K562 (cell line): ENCODE data around the gene GRIN2A. TPM values are rescaled to one million over a fixed set of nuclear protein-coding genes. Genes with fewer than 3 reads are reported as not detected.

Experiments used
- ATAC-seq: fragments of 200-7000 bp; cut with Tn5 transposase; 3 replicates; pipeline ENCODE4 v1.9.1; 2020; ENCODE audit warnings: moderate library complexity
- BruUV-seq: library from RNA; stranded (reverse); fragments of 400-500 nt; replicated peaks from 2 replicates; lab custom pipeline; 2021; lab: Mats Ljungman, UMichigan
- CTCF ChIA-PET: fragments of 300-600 bp; formaldehyde crosslinking; extraction: SDS; loops from one replicate; lab custom pipeline; 2021; ENCODE audit warnings: low intra/inter-chr PET ratio; lab: Yijun Ruan, JAX
- POLR2A ChIA-PET: fragments of 300-600, 350-650 bp; sonication (Branson Sonifier 250); formaldehyde crosslinking; extraction: SDS; loops from one replicate; lab custom pipeline; 2021; ENCODE audit warnings: antibody characterized with exemption, inconsistent platforms; lab: Yijun Ruan, JAX
- DNase-seq, 4 experiments: peaks; one replicate each; pipeline versions ENCODE4 v3.0.0 to v3.0.0-alpha.2; 2011 to 2018; ENCODE audit warnings: low spot score in 3 of 4, mixed read lengths in 3 of 4; ENCODE audit errors: extremely low read depth in 1 of 4
- FAIRE-seq: peaks from 2 replicates; lab custom pipeline; 2011; peaks lifted over from hg19 to GRCh38; lab: Jason Lieb, UNC
- H2AFZ ChIP-seq: 2 replicates; pipeline ENCODE4 v1.6.0; 2011; ENCODE audit warnings: low read depth, low read length, control low read depth, inconsistent platforms
- H3K27ac ChIP-seq: fragments of 200-600 bp; 3 replicates; pipeline ENCODE4 v1.8.0; 2011; ENCODE audit warnings: low read depth, mild to moderate bottlenecking, control low read depth, inconsistent platforms, low read length, moderate library complexity, mixed read lengths; ENCODE audit errors: extremely low read depth
- H3K27me3 ChIP-seq, 2 experiments: fragments of 300-600 bp in 1 of 2; 2 replicates in 1 of 2; 3 replicates in 1 of 2; pipeline versions ENCODE4 v1.6.0 to v1.8.0; 2011; ENCODE audit warnings: inconsistent platforms in 2 of 2, low read length in 2 of 2, mild to moderate bottlenecking in 1 of 2, mixed read lengths in 1 of 2, moderate library complexity in 1 of 2; ENCODE audit not compliant: control insufficient read depth in 2 of 2, insufficient read depth in 2 of 2
- H3K36me3 ChIP-seq: fragments of 300-600 bp; 3 replicates; pipeline ENCODE4 v1.8.0; 2011; ENCODE audit warnings: mild to moderate bottlenecking, low read length, inconsistent platforms; ENCODE audit not compliant: control insufficient read depth, insufficient read depth
- H3K4me1 ChIP-seq, 2 experiments: fragments of 200-600 bp in 1 of 2; replicated peaks in 1 of 2; 2 replicates in 1 of 2; 3 replicates in 1 of 2; pipeline versions ENCODE4 v1.5.1 to v1.8.0; 2011; ENCODE audit warnings: inconsistent platforms in 2 of 2, low read length in 2 of 2, mild to moderate bottlenecking in 1 of 2, mixed read lengths in 1 of 2, moderate library complexity in 1 of 2; ENCODE audit not compliant: control insufficient read depth in 2 of 2, insufficient read depth in 2 of 2
- H3K4me2 ChIP-seq: 2 replicates; pipeline ENCODE4 v1.6.1; 2011; ENCODE audit warnings: low read length, control low read depth, inconsistent platforms, mixed read lengths; ENCODE audit not compliant: insufficient read depth
- H3K4me3 ChIP-seq: fragments of 200-600 bp; sonication (generic), shearing (Covaris generic); 2 replicates; pipeline ENCODE4 v1.5.1; 2016; ENCODE audit warnings: control low read depth, inconsistent platforms
- H3K79me2 ChIP-seq: fragments of 200-600 bp; 3 replicates; pipeline ENCODE4 v1.8.0; 2011; ENCODE audit warnings: low read length, inconsistent platforms; ENCODE audit not compliant: control insufficient read depth, insufficient read depth
- H3K9ac ChIP-seq, 2 experiments: 2 replicates each; pipeline versions ENCODE4 v1.6.0 to v1.6.1; 2011; ENCODE audit warnings: low read depth in 2 of 2, low read length in 2 of 2, control low read depth in 1 of 2, inconsistent platforms in 1 of 2, mild to moderate bottlenecking in 1 of 2, mixed read lengths in 1 of 2; ENCODE audit not compliant: insufficient read depth in 1 of 2
- H3K9me1 ChIP-seq: one replicate; pipeline ENCODE4 v1.6.0; 2011; ENCODE audit warnings: inconsistent platforms, mild to moderate bottlenecking, low read length, moderate library complexity; ENCODE audit not compliant: control insufficient read depth, insufficient read depth
- H3K9me3 ChIP-seq: replicated peaks from 2 replicates; pipeline ENCODE4 v1.5.1; 2011; ENCODE audit warnings: low read depth, low read length, inconsistent platforms; ENCODE audit not compliant: control insufficient read depth, insufficient read depth
- H4K20me1 ChIP-seq: replicated peaks from 2 replicates; pipeline ENCODE4 v1.6.1; 2011; ENCODE audit warnings: low read length, inconsistent platforms, mixed read lengths; ENCODE audit not compliant: control insufficient read depth, insufficient read depth
- ARID3B ChIP-seq: fragments of 250-450 bp; sonication (Bioruptor Pico); IDR thresholded peaks from 2 replicates; pipeline ENCODE4 v1.4.0; 2020; ENCODE audit warnings: borderline replicate concordance
- ATF6 ChIP-seq: sonication (generic); formaldehyde crosslinking; IDR thresholded peaks from 2 replicates; pipeline ENCODE4 v1.4.0; 2020; ENCODE audit warnings: mild to moderate bottlenecking, missing genetic modification reagents
- BRF2 ChIP-seq: IDR thresholded peaks from 3 replicates; pipeline ENCODE4 v1.6.1; 2011; ENCODE audit warnings: borderline replicate concordance, mild to moderate bottlenecking; ENCODE audit not compliant: insufficient read length, insufficient read depth
- FOXK2 ChIP-seq, 2 experiments: fragments of 450-650 bp; IDR thresholded peaks in 1 of 2; conservative IDR thresholded peaks in 1 of 2; 2 replicates each; pipeline ENCODE4 v1.6.1; 2016; ENCODE audit warnings: low read depth in 2 of 2, mild to moderate bottlenecking in 1 of 2
- GMEB1 ChIP-seq: fragments of 250-450 bp; sonication (Bioruptor Pico); IDR thresholded peaks from 2 replicates; pipeline ENCODE4 v1.4.0; 2020; ENCODE audit warnings: mild to moderate bottlenecking
- MAX ChIP-seq: sonication (generic); formaldehyde crosslinking; IDR thresholded peaks from 2 replicates; pipeline ENCODE4 v1.9.0; 2022; ENCODE audit warnings: mild to moderate bottlenecking, missing genetic modification reagents
- MBD1 ChIP-seq: fragments of 250-450 bp; sonication (Bioruptor Pico); IDR thresholded peaks from 2 replicates; pipeline ENCODE4 v1.8.0; 2022; ENCODE audit warnings: inconsistent platforms
- POLR3A ChIP-seq: IDR thresholded peaks from 2 replicates; pipeline ENCODE4 v1.6.1; 2011; ENCODE audit warnings: borderline replicate concordance, mild to moderate bottlenecking, moderate library complexity; ENCODE audit not compliant: insufficient read length, insufficient read depth; ENCODE audit errors: extremely low read depth
- RBFOX2 ChIP-seq: fragments of 200-400 bp; formaldehyde crosslinking; IDR thresholded peaks from 2 replicates; pipeline ENCODE4 v1.6.1; 2017; ENCODE audit warnings: low read depth, mild to moderate bottlenecking, low read length, moderate library complexity
- THAP7 ChIP-seq: fragments of 250-450 bp; sonication (Bioruptor Pico); IDR thresholded peaks from 2 replicates; pipeline ENCODE4 v1.5.0; 2021
- WGBS: fragments of 100-300 bp; shearing (Covaris generic); methylation state at CpG from one replicate; pipeline ENCODE4 v1.1.6; 2016; ENCODE audit warnings: low coverage, mixed read lengths; ENCODE audit not compliant: insufficient coverage; ENCODE audit errors: missing lambda C conversion rate; 5-methylcytosine and 5-hydroxymethylcytosine counted together
- in situ Hi-C: fragments of 300-500 bp; cut with MboI; formaldehyde crosslinking; loops from 4 replicates; pipeline ENCODE4 v1.15.0; 2018; ENCODE audit warnings: inconsistent platforms, mixed read lengths
- intact Hi-C: fragments of 100-400 bp; cut with micrococcal nuclease; formaldehyde crosslinking; loops from 2 replicates; pipeline ENCODE4 v1.14.2; 2022
- polyA plus RNA-seq, 8 experiments: library from polyadenylated mRNA; depleted of rRNA in 4 of 8; stranded (reverse) in 5 of 8; unstranded in 3 of 8; fragments of >200 nt; fragmentation: Nextera tagmentation in 2 of 8; fragmentation: Illumina TruSeq in 1 of 8; extraction: Ambion mirVana in 2 of 8; extraction: Trizol in 1 of 8; gene quantifications; 2 replicates each; pipeline versions ENCODE4 v1.2.1 to v1.2.3, GENCODE V29; 2011 to 2014; ENCODE audit warnings: inconsistent platforms in 1 of 8, missing spikeins in 1 of 8
- total RNA-seq, 7 experiments: library from RNA; depleted of rRNA in 6 of 7; stranded (reverse); fragments of >200 nt in 6 of 7; fragmentation: Illumina TruSeq in 2 of 7; extraction: Trizol in 2 of 7; gene quantifications; 2 replicates each; pipeline versions ENCODE4 v1.2.1 to v1.2.3, GENCODE V29; 2011 to 2021; ENCODE audit warnings: low replicate concordance in 1 of 7

Gene GRIN2A
- total and polyA plus RNA-seq, 9 of the 15 experiments (the other 6 are each of a cell fraction or from before 2014, with no cell fraction given) = not detected

- Histone ChIP-seq H3K4me2 (no peak overlapping the region), H3K27me3 (peaks cover 3 to 12% of the 10 kb centered on the region in 2 experiments; a peak in 3 of 5 replicates), H3K9me1 (no peaks in the 10 kb centered on the region), H3K9ac (no peak overlapping the region), H2AFZ (no peak overlapping the region), H4K20me1 (no peaks in the 10 kb centered on the region), H3K9me3 (no peaks in the 10 kb centered on the region; the same call in 1 of the 2 replicates), H3K79me2 (no peaks in the 10 kb centered on the region), H3K4me1 (no peaks in the 10 kb centered on the region; a peak in 1 of 5 replicates), H3K36me3 (no peaks in the 10 kb centered on the region), H3K27ac (no peak overlapping the region), H3K4me3 (no peak overlapping the region)
- WGBS = 0% methylated on average over 7 of the region's 7 CpGs
- DNase-seq (no peak), ATAC-seq (no peak), FAIRE-seq (no peak)
- intact Hi-C loops = no loop called here
- CTCF ChIA-PET = no interaction called here
- BruUV-seq = no TSS peak
- in situ Hi-C loops = no loop called here
- POLR2A ChIA-PET = no interaction called here
- TF ChIP-seq GMEB1 (CRISPR knock-in tag) (no peak), POLR3A (no peak), BRF2 (no peak), RBFOX2 (no peak), MBD1 (CRISPR knock-in tag) (no peak), MAX (no peak), FOXK2 (conservative IDR thresholded peaks at IDR 0.05 in 1 of 2, IDR thresholded peaks at IDR 0.05 in 1 of 2; ENCODE audit: low read depth in 2 of 2) (no peak), ARID3B (CRISPR knock-in tag) (no peak), ATF6 (CRISPR knock-in tag) (no peak), THAP7 (CRISPR knock-in tag) (no peak)
Observed at GRCh38 chr16:10036956-10037355, 145.3 kb downstream of the GRIN2A start.
